GM21528 (cell line): ENCODE data around the gene STRADA.
A peak's percentile ranks its signal among the peaks of the same experiment; 100 is the strongest.

Experiments used
- ATAC-seq: cut with Tn5 transposase; IDR thresholded peaks from one replicate; pipeline ENCODE4 v1.9.1; 2021; ENCODE audit warnings: mild to moderate bottlenecking, moderate library complexity; ENCODE audit not compliant: unreplicated experiment, low FRiP score

STRADA gene

DNA sequence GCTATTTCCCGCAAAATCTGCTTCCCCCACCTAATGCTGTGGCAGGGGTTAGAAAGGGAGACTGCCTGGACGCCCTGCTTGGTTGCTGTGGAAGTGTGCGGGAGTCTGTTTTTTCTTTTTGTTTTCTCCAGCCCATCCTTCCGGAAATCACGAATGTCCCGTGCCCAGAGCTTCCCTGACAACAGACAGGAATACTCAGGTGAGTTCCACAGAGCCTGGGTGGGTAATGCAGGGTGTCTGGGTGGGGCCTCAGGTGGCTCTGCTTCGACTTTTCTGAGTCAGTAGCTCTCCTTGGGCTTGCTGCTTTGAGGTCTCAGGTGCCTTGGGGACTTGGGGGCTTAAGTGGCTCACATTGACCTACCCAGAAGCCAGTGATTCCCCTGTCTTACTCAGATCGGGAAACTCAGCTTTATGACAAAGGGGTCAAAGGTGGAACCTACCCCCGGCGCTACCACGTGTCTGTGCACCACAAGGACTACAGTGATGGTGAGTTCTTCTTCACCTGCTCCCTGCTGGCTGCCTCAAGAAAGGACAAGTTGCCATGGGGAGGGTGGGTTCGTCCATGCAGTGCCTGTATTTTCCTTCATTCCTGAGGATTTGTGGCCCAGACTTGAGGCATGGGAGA is 53.1 kb downstream of the STRADA start:
- ATAC-seq: no peak

DNA sequence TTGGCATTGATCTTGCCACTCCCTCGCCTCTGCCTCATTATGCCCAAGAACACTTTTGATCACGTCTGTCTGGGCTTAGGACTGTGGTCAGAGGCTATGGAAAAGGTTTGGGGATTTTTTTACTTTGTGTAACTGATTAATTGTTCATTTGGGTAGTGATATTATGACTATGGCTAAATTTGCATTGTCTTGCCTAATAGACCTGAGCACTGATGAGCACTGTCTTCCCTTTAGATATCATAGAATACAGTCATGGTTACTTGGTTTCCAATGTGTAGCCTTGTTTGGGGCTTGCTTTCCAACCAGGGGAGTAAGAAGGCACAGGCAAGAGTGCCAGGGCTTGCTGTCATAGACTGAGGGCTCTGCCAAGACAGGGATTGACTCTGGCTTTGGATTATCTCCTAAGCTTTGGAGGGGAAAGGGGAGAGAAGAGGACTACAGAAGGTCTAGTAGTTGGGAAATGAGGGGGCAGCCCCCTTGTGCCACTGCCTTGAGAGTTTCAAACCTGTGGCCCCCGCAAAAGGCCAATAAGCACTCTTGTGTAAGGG is 55.4 kb downstream of the STRADA start:
- ATAC-seq: no peak

DNA sequence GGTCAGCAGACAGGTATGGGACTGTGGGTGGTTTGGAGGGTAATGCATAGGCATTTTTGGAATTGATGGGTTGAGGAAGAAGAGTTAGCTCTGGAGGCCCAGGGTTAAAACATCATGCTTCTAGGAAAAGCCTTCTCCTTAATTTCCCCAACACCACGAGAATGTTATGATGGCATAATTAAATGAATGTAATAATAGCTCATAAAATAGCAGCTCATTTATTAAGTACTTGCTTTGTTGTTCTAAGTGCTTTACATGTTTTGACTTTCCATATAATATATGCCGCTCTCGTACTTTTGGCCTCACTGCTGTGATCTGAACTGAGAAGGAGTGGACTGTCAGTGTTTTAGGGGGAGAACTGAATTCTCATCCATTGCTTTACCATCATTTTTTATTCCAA is 56.0 kb downstream of the STRADA start:
- no peak for ATAC-seq

DNA sequence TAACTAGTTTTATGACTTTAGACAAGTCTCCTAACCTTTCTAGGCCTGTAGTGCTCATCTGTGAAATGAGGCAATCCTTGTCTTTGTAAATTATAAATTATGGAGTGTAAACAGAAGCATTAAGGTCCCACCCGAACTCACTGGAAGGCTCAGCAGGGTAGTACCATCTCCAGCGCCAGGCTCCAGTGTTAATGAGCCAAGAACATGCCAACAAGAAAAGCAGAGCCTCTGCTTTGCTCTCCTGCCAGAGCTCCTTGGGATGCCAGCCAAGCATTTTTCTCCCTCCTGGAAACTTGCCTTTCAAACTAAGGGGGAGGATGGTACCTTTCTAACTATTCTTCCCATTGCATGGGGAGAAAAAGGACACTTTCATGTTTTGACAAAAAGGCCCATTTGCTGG is 56.6 kb downstream of the STRADA start:
- ATAC-seq: no peak

DNA sequence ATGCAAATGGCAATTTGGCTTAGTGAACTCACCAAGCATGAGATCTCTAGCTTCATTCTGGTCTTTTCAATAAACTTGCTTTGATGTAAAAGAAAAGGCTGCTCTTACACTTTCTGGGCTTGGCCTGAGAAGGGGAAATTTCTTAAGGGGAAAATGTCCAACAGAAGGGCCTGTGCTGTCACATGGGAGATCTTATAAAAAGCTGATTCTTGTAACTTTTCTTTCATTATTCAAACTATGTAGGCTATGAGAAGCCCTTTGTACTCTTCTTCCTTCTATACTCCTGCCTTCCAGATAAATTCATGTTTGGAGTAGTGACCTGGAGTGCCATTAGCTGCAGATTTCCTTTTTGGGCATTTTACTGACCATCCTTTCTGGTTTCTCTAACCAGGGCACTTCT is 58.6 kb downstream of the STRADA start:
- ATAC-seq: no peak

DNA sequence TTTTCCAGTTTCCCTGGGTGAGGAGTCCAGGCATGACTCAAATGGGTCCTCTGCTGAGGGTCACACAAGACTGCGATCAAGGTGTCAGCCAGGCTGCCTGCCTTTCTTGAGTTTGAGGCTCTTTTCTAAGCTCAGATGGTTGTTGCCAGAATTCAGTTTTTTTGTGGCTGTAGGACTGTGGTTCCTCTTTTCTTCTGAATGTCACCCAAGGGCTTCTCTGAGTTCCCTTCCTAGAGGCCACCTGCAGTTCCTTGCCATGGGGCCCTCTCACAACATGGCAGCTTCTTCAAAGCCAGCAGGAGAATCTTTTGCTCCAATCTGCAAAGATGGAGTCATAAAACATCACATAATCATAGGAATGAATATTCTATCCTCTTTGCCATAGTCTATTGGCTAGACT is 59.2 kb downstream of the STRADA start:
- no peak for ATAC-seq

DNA sequence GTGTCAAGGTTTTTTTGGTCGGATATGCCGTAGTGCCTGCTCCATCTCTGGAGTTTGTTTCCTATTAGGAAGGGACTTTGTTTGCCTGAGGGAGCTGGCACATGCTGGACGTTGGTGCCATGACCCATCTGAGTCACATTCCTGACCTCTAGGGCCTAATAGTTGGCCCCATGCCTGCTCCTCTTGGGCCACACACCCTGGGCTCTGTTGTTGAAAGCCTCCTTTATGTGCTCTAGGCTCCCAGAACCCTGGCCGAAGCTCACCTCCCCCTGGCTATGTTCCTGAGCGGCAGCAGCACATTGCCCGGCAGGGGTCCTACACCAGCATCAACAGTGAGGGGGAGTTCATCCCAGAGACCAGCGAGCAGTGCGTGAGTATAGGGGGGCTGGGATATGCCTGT is 60.1 kb downstream of the STRADA start:
- ATAC-seq: no peak

DNA sequence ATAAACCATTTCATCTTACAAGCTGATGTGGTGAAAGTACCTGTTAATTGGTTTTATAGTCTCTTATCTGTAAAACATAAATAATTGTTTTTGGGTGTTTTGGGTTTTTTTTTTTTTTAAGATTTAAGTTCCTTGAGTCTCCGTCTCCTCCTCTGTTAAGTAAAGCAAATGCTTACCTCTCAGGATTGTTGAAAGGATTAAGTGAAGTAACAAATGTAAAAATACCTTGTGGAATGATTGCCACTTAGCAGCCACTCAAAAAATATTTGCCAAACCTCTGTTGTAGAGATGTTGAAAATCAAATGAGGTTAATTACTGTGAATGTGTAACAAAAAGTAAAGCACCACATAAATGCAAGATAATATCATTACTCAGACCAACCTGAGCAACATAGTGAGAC is 60.9 kb downstream of the STRADA start:
- no peak for ATAC-seq

DNA sequence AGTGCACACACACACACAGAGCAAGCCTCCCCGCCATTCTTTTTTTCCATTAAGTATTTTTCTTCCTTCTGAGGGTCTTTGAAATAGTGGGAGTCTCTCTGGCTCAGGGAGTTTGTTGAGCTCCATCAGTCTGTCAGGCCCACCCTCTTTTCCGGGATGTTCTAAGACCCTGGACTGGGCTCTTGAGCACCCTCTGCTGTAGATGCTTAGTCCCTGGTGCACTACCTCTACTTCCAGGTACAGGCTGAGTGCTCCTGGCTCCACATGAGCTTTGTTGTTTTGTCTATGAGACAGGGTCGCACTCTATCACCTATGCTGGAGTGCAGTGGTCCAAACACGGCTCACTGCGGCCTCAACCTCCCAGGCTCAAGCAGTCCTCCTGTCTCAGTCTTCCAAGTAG is 62.4 kb downstream of the STRADA start:
- ATAC-seq: no peak

DNA sequence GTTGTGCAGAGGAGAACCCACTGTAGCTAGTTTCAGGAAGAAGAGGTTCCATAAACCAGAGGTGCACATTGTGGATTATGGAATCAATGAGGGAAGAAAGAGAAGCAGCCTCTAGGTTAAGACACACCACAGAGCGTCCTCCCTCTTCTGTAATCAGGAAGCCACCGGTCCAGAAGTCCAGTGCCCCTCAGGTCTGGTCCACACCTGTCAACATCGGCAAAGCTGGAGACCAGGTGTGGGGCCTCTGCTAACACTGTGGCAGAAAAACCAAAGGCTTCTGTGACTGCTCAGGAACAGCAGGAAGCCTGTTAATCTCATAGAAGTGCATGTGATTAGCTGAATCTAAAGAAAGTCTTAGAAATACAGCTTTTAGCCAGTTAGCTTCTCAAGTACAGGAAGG is 65.0 kb downstream of the STRADA start:
- no peak for ATAC-seq

DNA sequence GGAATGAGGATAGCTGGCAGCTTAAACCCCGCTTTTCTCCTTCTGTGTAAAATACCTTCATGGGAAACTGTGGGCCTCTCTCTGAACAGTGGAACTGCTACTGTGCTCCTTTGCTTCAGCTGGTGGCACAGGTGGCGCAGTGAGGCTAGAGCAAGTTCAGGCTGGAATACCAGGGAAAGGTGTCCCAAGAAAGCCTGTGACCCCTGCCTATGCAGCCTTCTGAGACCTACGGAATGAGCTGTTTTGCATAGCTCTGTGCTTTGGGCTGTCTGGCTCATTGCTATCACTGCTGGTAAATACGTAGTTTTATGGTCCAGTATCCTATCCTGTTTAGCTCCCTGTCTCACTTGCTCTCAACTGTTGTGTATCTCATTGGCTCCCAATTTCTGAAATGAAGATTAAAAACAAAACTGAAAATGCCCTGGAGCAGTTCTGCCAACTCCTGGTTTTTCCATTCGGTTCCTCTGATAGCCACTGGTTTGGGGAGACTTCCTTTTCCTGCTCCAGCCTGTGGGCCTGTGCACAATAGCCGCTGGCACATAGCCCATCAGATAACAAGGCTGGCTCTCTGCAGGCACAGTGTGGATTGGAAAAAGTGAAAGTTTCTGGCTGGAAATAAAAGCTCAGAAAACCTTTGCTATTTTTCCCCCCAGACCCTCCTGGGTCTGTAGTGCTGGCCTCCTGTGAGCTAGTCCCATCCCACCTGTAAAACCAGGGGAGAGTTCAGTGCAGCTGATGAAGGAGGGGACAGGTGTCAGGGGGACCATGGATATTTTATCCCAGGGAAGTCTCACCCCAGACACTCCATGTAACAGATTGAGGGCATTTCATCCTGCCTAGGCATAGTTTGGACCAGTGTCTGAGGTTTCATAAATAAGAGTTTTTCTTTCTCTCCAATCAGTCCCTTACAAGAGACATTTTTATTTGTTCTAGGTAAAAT is 65.7 kb downstream of the STRADA start:
- ATAC-seq: no peak

DNA sequence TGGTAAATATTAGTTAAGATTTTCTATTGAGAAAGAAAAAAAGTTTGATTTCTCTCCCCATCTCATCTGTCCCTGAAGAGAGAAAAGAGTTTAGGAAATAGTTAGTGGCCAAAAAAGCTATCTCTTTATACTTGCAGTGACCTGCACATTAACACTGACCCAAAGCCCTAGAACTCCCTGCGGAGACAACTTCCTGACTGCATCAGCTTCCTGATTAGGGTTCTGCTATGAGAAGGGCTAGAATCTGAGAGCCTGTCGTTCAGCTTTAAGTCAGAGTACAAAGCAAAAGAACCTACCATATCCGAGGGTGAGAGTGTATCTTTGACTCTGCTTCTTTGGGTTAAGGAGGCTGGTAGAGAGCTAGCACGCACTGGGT is 66.4 kb downstream of the STRADA start:
- no peak for ATAC-seq

DNA sequence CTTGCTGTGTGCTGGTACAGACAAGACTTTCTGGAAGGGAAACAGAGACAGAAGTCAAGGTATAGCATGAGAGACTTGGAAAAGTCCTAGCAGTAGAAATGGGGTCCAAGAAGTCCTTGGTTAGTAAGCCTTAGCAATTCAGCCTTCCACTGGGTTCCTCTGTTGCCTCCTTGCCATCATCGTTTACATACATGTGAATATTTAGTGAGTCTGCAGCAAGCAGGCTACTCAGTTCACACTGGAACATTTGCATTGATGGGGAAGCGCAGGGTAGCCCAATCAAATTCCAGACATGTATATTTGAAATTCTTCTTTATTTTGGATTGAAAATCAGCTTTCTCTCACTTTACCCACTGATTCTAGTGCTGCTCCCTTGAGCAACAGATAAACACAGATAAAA is 68.7 kb downstream of the STRADA start:
- ATAC-seq: no peak

DNA sequence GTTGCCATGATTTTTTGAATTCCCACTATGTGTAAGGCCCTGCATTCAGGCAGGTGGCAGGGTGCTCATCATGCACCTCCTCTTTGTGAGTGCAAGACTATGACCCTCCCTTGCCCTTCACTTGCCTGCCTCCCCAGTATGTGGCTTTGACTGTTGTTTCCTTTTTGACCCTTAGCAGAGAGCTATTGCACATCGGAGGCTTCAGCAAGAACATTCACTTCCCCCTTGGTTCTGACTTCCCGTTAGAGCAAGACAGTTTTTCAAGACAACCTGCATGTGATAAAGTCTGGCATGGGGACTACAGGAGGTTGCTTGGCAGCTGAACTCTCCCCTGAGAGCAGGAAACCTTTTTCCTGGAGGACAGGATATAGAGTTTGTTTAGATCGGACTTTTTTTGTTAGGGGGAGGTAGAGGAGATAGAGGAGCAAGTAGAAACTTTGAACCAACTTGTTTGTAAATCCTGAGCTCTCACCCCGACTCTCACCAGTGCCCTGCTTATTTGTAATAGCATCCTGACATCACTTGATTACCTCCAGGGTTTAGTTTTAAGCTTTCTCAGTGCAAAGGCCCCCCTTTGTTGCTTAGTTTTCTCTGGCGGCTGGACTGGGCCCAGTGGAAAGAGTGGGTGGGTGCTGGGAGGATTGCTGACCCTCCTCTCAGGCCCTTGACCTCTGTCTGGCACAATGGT is 75.9 kb downstream of the STRADA start:
- peak; percentile 57 for ATAC-seq

DNA sequence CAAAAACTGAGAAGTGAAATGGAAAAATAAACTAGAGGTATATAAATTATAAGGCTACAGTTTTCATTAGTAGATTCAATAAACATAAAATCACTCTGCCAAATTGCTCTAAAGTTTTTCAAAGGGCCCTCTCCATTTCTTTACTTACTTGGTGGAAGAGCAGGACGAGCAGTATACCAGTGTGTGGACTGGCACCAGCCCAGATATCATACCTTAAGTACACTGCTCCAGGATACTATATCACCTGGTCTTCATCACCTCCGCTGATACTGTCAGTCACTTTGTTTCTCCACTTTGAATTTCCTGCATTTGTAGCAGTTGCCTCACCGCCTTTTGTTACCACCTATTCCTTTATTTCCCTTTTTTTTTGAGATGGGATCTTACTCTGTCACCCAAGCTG is 81.7 kb downstream of the STRADA start:
- ATAC-seq: no peak

DNA sequence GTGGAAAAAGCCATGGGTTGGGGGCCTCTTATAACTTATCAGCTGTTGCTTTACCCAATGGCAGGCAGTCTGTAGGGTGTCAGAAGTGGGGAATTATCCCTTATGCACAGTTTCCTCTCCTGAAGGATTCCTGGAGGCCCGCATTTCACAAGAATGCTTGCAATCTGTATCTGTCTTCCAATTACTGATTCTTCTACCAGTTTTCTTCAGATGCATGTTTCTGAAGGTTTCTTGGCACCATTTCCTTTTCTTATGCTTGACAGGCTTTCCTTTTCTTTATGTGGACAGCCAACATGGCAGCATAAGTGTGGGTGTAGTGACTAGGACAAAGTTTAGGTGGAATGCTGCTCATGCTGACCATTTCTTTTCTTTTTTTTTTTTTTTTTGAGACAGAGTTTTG is 83.2 kb downstream of the STRADA start:
- ATAC-seq: no peak

DNA sequence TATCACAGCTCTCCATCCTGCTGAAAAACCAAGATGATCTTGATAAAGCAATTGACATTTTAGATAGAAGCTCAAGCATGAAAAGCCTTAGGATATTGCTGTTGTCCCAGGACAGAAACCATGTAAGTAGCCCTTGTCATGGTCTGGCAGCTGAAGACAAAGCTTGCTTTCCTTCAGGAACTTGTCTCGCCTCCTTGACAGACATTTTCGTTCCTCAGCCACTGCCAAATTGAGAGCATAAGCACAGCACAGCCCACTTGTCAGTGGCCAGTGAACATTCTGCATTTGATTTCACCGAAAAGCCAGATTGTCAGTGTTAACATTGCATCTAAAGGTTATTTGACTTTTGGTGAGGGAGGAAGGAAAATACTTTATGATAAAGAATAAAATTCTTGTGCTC is 83.8 kb downstream of the STRADA start:
- no peak for ATAC-seq

DNA sequence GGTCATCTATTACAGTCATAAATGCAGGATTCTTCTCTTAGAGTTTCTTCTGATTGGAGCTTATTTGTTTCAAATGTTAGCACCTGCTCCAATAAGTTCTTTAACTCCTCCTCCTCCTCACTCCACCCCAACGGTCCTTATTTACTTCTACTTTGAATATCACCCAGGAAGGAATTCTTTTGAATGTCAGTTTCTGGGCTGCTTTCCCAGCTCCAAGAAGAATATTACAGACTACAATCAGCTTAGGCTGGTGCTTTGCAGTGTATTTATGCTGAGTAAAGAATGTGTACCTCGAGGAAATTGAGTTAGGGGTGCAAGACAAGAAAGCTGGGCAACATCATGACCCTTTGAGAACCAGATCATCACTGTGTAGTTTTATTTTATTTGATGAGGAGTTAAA is 88.5 kb downstream of the STRADA start:
- no peak for ATAC-seq
